DND-41 (cell line): Measurements from ENCODE around the gene GAS5.

ENCODE experiments used
- EZH2 ChIP-seq: IDR thresholded peaks from 3 replicates; pipeline ENCODE4 v1.6.1; 2012; ENCODE audit warnings: borderline replicate concordance, low read depth, mild to moderate bottlenecking, moderate library complexity, low read length, inconsistent platforms; ENCODE audit not compliant: severe bottlenecking
- TF ChIP-seq, protein P1 (sequence below): IDR thresholded peaks from 2 replicates; pipeline ENCODE4 v1.5.1; 2012; ENCODE audit warnings: borderline replicate concordance, low read length, moderate library complexity, mild to moderate bottlenecking; ENCODE audit not compliant: poor library complexity, severe bottlenecking; ENCODE audit errors: extremely low read depth

DNA sequence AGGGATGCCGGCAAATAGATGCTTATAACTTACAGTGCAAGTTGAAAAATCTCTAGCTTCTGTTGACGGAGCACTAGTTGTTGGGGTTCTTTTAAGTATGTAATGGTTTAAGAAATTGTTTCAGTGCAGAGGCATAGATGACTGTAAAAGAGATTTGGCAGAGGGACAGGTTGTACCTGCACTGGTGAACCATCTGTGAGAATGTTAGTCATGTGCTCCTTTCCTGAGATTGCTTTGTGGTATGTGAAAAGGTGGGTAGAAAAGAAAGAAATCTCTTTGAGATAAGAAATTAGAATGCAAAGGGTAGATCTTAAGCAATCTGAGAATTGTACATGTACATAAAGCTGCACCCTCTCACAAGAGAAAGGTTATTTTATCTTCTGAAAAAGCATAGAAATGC, 19.8 kb upstream of the GAS5 start:
- TF ChIP-seq, protein P1, sequence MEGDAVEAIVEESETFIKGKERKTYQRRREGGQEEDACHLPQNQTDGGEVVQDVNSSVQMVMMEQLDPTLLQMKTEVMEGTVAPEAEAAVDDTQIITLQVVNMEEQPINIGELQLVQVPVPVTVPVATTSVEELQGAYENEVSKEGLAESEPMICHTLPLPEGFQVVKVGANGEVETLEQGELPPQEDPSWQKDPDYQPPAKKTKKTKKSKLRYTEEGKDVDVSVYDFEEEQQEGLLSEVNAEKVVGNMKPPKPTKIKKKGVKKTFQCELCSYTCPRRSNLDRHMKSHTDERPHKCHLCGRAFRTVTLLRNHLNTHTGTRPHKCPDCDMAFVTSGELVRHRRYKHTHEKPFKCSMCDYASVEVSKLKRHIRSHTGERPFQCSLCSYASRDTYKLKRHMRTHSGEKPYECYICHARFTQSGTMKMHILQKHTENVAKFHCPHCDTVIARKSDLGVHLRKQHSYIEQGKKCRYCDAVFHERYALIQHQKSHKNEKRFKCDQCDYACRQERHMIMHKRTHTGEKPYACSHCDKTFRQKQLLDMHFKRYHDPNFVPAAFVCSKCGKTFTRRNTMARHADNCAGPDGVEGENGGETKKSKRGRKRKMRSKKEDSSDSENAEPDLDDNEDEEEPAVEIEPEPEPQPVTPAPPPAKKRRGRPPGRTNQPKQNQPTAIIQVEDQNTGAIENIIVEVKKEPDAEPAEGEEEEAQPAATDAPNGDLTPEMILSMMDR, result no peak
- no peak for TF ChIP-seq EZH2
